Right lobe of liver (tissue), 6 donors: ENCODE results near the gene BIN1. TPM values are rescaled to one million over a fixed set of nuclear protein-coding genes. Genes with fewer than 3 reads are reported as not detected.

Experiments
- ATAC-seq, 4 donors: fragments of 200-7000 bp; cut with Tn5 transposase; one replicate each; pipeline ENCODE4 v1.9.1; 2020; ENCODE audit warnings: mild to moderate bottlenecking in 4 of 4, moderate library complexity in 4 of 4
- DNase-seq, 3 donors: peaks; one replicate each; pipeline ENCODE4 v3.0.0-alpha.2; 2020
- H3K27ac ChIP-seq, 3 donors: fragments of 200-600 bp; one replicate each; pipeline ENCODE4 v1.8.0; 2022
- H3K27me3 ChIP-seq, 2 donors: fragments of 200-600 bp; one replicate each; pipeline ENCODE4 v1.8.0; 2022
- H3K36me3 ChIP-seq, 4 donors: fragments of 200-600 bp; sonication (generic) in 1 of 4; one replicate each; pipeline versions ENCODE4 v1.5.1 to v1.8.0; 2017 to 2022; ENCODE audit warnings: control low read depth in 1 of 4
- H3K4me1 ChIP-seq, 4 donors: fragments of 200-600 bp; sonication (generic) in 1 of 4; one replicate each; pipeline versions ENCODE4 v1.5.1 to v1.8.0; 2017 to 2022; ENCODE audit warnings: control low read depth in 1 of 4
- H3K4me3 ChIP-seq, 3 donors: fragments of 200-600 bp; one replicate each; pipeline ENCODE4 v1.8.0; 2022
- H3K9me3 ChIP-seq, 4 donors: fragments of 200-600 bp; sonication (generic) in 1 of 4; one replicate each; pipeline versions ENCODE4 v1.5.1 to v1.8.0; 2017 to 2022; ENCODE audit warnings: control low read depth in 1 of 4
- POLR2A ChIP-seq: fragments of 450-650 bp; IDR thresholded peaks from one replicate; pipeline ENCODE4 v1.6.1; 2017; ENCODE audit warnings: antibody characterized with exemption, mild to moderate bottlenecking
- WGBS: methylation state at CpG from one replicate; pipeline ENCODE4 v1.1.6; 2018; ENCODE audit warnings: low coverage, low lambda C conversion rate; ENCODE audit not compliant: insufficient coverage; ENCODE audit errors: missing lambda C conversion rate; 5-methylcytosine and 5-hydroxymethylcytosine counted together
- intact Hi-C, 2 donors: fragments of 100-400 bp; cut with DNase I; formaldehyde crosslinking; loops; one replicate each; pipeline versions ENCODE4 v1.11.2 to v1.14.1; 2022
- total RNA-seq, 6 experiments: library from RNA; depleted of rRNA in 2 of 6; stranded (reverse); fragments of >200 nt in 2 of 6; fragmentation: NEBNext Ultra II Directional in 3 of 6; extraction: Animal tissue kit (Norgen Biotek cat#: 25700) in 3 of 6; gene quantifications; one replicate each; pipeline versions ENCODE4 v1.1.0 to v1.2.4, GENCODE V29; 2016 to 2023
- TF ChIP-seq, protein P1 (sequence below), 4 donors: fragments of 200-600 bp in 3 of 4; fragments of 450-650 bp in 1 of 4; IDR thresholded peaks; one replicate each; pipeline versions ENCODE4 v1.5.1 to v1.8.0; 2016 to 2022; ENCODE audit warnings: antibody characterized with exemption in 4 of 4, mild to moderate bottlenecking in 2 of 4
- donor health status: DM: no; HTN: yes; CAD: no.
- donor health status: DM: no; HTN: no; CAD: no.
- donor health status: DM: no; HTN: no; CAD: no.
- donor health status: DM: no; HTN: yes; CAD: no.
- donor health status: DM: no; HTN: yes; CAD: no.

BIN1 gene
- total RNA-seq, 6 experiments from 2014 or later, result 20.4 to 30.8 (median 26.3) TPM

DNA sequence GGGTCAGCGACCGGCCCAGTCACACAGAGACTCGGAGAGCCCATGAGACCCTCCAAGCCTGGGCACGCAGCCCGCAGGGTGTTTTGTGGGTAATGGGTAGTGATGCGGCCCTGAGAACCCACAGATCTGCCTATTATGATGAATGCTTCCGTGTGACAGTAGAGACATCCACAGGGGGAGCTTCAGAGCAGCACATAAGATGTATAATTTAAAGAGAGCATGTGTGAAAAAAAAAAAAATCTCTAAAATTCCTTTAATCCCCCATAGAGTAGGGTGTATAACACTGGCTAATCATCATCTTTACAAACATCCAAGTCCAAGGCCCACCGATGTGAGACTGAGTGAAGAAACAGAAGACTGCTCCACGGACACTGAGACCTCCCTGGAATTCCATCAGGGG is 34.6 kb downstream of the BIN1 start:
- H3K4me1 ChIP-seq, result peaks cover 0 to 16% (median 2%) of the 10 kb centered on the region in 4 donors
- no peak overlapping the region for H3K27ac ChIP-seq
- intact Hi-C loops, result loop anchor here (10.0 kb wide), 1 partner anchor 102 kb away; no protein-coding TSS in a partner anchor

DNA sequence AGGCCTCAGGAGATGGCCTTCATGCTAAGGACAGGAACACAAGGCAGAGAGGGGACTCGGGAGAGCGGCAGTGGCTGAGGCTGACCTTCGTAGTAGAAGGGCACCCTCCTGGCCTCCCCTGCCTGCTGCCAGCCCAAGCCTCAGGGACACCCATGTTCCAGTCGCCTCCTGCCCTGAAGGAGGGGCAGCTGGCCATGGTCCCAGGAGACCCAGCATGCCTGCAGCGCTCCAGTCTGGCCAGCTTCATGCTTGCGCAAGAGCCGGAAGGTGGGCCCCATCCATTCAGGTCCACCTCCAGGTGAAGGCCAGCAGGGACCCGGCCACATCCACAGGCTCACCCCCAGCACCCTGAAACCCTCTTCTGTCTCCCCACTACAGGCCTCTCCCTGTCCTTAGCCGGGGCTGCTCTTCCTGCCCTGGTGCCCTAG is 35.0 kb downstream of the BIN1 start:
- 80% methylated on average over 2 of the region's 9 CpGs for WGBS
- DNase-seq (no peak), ATAC-seq (no peak)
- TF ChIP-seq POLR2A, result no peak
- TF ChIP-seq, protein P1, sequence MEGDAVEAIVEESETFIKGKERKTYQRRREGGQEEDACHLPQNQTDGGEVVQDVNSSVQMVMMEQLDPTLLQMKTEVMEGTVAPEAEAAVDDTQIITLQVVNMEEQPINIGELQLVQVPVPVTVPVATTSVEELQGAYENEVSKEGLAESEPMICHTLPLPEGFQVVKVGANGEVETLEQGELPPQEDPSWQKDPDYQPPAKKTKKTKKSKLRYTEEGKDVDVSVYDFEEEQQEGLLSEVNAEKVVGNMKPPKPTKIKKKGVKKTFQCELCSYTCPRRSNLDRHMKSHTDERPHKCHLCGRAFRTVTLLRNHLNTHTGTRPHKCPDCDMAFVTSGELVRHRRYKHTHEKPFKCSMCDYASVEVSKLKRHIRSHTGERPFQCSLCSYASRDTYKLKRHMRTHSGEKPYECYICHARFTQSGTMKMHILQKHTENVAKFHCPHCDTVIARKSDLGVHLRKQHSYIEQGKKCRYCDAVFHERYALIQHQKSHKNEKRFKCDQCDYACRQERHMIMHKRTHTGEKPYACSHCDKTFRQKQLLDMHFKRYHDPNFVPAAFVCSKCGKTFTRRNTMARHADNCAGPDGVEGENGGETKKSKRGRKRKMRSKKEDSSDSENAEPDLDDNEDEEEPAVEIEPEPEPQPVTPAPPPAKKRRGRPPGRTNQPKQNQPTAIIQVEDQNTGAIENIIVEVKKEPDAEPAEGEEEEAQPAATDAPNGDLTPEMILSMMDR (IDR thresholded peaks at IDR 0.05), result no peak
- H3K9me3 ChIP-seq, result no peaks in the 10 kb centered on the region
- no peaks in the 10 kb centered on the region for H3K36me3 ChIP-seq
- H3K27ac ChIP-seq, result no peak overlapping the region
- H3K27me3 ChIP-seq, result no peaks in the 10 kb centered on the region
- peaks cover 0 to 18% (median 2%) of the 10 kb centered on the region in 4 donors for H3K4me1 ChIP-seq
- H3K4me3 ChIP-seq, result no peak overlapping the region
- intact Hi-C loops, result loop anchor here (10.0 kb wide), 1 partner anchor 103 kb away; no protein-coding TSS in a partner anchor

More for the DNA sequence above, 34.6 kb downstream of the BIN1 start:
- no peak for DNase-seq
- H3K27me3 ChIP-seq, result no peaks in the 10 kb centered on the region
- ATAC-seq, result no peak
- H3K9me3 ChIP-seq, result no peaks in the 10 kb centered on the region
- WGBS, result 58% methylated on average over 3 of the region's 9 CpGs
- TF ChIP-seq, protein P1 (IDR thresholded peaks at IDR 0.05), result no peak
- no peak for TF ChIP-seq POLR2A
- no peak overlapping the region for H3K4me3 ChIP-seq
- H3K36me3 ChIP-seq, result no peaks in the 10 kb centered on the region

DNA sequence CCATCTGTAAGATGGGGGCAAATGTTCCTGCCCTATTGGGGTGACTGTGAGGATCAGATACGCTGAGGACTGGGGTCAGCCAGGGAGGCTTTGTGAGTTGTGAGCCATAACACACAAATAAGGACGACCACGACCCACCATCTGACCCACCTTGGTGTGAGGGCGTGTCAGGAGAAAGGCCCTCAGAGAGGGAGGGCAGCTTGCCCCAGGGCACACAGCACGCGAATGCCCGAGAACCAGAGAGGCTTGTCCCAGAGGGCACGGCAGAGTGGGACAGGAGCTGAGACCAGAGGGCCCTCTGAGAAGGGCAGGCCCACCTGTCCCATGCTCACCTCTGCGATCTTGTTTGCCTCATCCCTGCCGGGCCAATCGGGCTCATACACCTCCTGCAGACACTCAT is 36.7 kb downstream of the BIN1 start:
- no peaks in the 10 kb centered on the region for H3K27me3 ChIP-seq
- H3K4me1 ChIP-seq, result peaks cover 0 to 18% (median 2%) of the 10 kb centered on the region in 4 donors
- no CpG with 5 or more reads among the region's 11 CpGs for WGBS
- no peak for TF ChIP-seq POLR2A
- TF ChIP-seq, protein P1 (IDR thresholded peaks at IDR 0.05), result no peak
- no peak overlapping the region for H3K27ac ChIP-seq
- intact Hi-C loops, result loop anchor here (10.0 kb wide), 1 partner anchor 105 kb away; no protein-coding TSS in a partner anchor
- H3K9me3 ChIP-seq, result no peaks in the 10 kb centered on the region
- DNase-seq (no peak), ATAC-seq (no peak)
- no peaks in the 10 kb centered on the region for H3K36me3 ChIP-seq
- no peak overlapping the region for H3K4me3 ChIP-seq

DNA sequence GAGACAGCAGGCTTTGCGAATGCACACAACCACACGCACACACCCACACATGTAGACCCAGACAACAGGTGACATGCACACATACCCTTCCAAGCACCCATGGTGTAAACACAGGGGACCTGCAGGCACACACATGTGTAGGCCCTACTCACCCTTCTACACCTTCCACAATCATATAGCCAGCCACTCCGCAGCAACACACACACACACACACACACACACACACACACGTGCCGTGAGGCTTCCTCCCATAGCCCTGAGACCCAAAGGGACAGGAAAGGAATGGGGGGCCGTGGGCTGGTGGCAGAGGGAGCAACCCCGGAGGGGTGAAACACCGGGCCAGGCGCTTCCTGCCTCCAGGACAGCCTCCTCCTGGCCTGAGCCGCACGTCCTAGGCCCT is 37.4 kb downstream of the BIN1 start:
- H3K36me3 ChIP-seq, result no peaks in the 10 kb centered on the region
- TF ChIP-seq POLR2A, result no peak
- TF ChIP-seq, protein P1 (IDR thresholded peaks at IDR 0.05), result no peak
- DNase-seq (no peak), ATAC-seq (no peak)
- WGBS, result 60% methylated on average over 5 of the region's 11 CpGs
- H3K9me3 ChIP-seq, result no peaks in the 10 kb centered on the region
- no peaks in the 10 kb centered on the region for H3K27me3 ChIP-seq
- H3K4me3 ChIP-seq, result no peak overlapping the region
- H3K27ac ChIP-seq, result no peak overlapping the region
- H3K4me1 ChIP-seq, result peaks cover 0 to 17% (median 2%) of the 10 kb centered on the region in 4 donors
- intact Hi-C loops, result no loop called here
